ENCODE measurements around the gene RNLS. TPM values are rescaled to one million over a fixed set of nuclear protein-coding genes. Genes with fewer than 3 reads are reported as not detected.
"Not testable (repeated sequence)": the region's sequence is repeated elsewhere in the genome, so short reads cannot be mapped to it uniquely, and the experiment has no call there.

RNLS gene
- total RNA-seq, 1 donor from 2014 or later: 14.6 TPM

DNA sequence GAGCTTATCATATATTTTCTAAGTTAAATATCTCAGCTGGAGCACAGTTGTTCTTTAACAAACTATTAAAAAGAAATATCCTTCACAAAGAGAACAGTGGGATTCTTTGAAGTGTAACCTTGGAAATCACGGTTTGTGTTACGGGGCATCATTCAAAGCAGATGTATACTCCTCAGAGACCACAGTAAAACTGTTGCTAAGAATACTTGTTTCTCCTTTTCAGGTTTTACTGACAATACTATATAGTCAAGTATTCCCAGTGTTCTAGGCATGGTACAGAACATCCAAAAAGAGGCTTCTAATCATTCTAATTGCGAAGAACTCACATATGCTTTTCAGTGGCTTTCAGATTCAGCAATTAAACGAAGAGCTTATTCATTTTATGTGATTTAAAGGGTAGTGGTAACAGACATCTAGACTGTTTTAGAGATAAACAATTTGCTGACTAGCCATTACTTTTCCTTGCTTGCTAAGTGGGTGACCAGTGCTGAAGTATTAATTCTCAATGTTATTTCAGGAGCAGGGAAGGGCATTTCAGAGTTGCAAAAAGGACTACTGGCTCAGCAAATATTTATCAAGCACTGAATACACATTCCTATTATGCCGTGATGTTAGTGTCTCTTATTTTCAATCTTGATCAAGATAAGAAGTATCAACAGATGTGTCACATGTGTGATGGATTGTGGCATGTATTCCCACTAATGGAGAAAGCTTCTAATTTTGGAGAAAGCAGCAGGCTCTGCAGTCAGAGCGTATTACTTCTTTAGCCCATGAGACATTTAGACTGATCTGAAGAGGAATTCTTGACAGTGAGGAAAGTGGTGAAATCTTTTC is 236.8 kb downstream of the RNLS start:
- DNase-seq (ENCODE audit: low spot score): no peak

DNA sequence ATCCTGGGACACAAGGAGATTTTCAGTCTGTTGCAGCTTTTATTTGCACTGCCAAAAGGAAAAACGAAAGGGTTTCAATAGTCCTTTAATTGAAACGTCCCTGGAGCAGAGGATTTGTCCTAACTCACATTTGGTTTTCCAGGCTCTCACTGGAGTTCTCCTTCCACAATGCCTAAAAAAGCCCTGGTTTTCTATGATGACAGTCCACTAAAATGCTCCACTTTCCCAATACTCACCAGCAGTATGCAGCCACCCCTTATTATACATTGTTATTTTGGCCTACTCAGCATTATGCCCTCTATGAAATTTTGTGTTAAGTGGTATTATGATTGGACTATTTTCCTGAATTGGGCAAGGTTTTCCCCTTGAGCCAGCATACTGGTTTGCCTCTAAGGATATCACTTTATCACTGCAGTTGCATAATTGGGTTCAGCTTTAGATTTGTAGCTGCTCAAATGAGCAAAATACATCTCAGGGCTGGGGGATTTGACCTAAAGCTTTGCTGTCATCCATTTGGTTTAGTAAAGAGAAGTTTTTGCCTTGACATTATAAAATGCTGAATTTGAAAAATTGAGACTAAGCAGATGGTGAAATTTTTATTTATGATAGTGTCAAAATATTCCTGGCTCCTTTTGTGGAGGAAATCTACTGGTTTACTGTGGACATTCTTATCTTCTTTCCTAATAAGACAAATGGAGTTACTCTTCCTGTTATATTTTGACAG is 239.2 kb downstream of the RNLS start:
- no peak for DNase-seq (ENCODE audit: low spot score)

DNA sequence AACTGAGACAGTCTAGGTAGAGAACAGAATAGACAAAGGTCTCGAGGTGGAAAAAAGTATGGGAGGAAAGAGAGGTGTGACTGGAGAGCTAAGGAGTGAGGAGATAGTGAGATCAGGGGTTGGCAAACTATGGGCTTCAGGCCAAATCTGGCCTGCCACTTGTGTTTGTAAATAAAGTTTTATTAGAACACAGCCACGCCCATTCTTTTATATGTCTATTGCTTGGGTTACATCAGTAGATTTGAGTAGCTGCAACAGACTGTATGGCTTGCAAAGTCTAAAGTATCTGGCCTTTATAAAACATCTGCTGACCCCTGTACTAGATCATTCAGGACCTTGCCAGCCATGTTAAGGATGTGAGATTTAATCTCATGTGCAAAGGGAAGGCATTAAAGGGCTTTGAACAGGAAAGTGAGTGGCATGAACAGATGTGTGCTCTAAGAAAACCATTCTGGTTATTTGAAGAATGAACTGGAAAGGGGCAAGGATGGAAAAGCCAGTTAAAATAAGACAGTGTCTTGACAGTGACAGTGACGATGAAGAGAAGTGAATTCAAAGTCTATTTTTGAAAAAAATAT is 240.3 kb downstream of the RNLS start:
- no peak for DNase-seq (ENCODE audit: low spot score)

DNA sequence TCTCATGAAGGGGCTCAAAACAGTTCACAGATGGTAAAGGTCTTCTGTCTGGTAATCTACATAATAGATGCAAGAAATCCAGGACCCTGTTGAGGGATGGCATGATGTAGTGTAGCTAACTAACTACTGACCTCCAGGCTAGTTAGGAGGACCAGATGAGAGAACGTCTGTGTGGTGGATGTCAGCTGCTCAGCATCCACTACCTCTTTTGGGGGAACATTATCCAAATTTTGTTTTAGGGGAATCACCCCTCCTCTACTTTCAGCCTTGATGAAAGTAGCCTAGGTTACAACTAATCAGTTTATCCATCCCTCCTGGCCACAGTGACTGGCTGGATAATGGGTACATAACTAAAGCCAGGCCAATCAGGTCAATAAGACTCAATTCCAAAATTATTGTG is 246.0 kb downstream of the RNLS start:
- DNase-seq (ENCODE audit: low spot score): no peak

DNA sequence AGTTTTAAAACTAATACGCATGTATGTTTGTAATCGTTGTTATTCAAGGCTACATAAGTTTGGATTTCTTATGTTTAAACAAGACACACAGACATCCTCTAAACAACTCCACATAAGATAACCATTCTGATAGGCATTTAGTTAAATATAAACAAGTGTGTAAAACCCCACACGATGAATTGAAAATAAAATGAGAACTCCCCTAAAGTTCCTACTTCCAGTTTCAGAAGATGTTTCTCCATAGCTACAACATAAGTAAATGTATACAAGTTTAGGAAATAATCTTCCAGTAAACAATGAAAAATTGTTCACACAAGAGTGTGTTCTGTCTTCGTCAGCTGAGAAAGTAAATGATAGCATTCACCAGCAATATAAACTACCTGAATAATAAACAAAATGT is 246.8 kb downstream of the RNLS start:
- DNase-seq (ENCODE audit: low spot score): no peak

DNA sequence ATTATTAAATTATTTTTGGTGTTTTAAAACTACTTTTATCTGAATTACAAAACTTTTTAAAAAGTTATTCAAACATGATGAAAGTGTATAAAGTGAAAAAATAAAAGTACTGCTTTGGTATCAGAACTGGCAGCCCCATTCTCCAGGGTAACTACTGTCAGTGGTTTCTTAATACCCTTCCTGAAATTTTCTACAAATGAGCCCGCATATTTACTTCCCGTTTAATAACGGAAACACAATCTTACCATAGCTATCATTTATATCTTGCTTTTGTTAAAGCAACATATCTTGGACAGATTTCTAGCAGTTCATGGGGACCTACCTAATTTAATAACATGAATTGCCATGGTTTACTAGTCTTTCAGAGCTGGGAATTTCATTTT is 249.9 kb downstream of the RNLS start:
- DNase-seq (ENCODE audit: low spot score): no peak

DNA sequence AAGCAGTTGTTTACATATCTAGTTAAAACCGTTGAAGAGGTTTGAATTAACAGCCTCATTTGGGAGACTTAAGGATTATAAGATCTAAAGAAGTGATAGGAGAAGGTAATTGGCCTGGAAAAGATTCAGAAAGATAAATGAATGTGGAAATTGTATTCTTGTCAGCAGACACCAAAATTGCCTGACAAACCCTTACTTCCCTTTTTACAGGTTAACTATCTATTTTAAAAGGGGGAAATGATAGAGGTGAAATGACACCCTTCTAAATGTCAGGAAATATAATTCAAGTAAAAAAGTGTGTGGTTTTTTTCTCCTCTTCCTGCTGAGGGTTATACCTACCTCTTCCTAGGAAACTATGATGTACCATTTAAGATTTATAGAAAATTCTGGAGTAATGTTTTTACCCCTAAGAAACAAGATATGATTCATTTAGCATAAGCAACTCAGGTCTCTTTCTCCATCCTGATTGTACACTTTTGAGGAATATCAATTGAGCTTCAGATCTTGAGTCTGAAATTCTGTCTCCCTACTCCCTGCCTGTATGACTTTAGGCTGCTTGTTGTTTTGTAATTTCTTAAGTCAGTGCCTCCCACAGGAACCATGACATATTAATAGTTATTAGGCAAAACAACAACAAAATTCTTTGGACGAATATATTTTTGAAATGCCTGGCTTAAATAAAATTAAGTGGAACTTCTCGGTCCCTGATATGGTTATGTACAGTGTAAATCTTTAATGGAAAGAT is 250.4 kb downstream of the RNLS start:
- no peak for DNase-seq (ENCODE audit: low spot score)

DNA sequence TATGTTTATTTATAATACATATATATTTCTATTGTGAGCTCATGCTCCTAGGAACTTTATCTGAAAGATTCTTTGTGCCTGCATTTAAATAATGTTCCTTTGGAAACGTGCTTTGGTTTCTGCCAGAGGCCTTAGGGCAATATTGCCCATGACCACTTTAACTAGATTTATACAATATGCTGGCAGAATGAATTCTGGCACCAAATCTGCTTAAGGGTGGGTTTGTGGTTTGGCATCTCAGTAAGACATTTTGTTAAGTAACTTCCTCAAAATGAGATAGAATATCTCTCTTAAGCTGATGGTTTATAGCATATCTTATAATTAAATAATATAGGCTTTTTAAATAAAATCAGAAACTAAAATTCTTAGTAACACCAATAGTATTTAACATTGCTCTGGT is 252.9 kb downstream of the RNLS start:
- no peak for DNase-seq (ENCODE audit: low spot score)

DNA sequence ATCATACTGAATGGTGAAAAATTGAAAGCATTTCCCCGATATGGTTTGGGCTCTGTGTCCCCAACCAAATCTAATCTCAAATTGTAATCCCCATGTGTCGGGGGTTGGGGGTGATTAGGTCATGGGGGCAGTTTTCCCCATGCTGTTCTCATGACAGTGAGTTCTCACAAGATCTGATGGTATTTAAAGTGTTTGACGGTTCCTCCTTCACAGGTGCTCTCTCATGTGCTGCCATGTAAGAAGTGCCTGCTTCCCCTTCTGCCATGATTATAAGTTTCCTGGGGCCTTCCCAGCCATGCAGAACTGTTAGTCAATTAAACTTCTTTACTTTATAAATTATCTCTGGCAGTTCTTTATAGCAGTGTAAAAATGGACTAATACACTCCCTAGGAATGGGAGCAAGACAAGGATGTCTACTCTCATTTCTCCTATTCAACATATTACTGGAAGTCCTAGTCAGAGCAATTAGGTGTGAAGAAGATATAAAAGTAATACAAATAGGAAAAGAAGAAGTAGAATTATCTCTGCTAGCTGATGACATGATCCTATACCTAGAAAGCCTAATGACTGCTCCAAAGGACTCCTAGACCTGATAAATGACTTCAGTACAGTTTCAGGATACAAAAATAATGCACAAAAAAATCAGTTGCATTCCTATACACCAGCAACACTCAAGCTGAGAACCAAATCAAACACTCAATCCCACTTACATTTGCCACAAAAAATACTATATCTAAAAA is 260.6 kb downstream of the RNLS start:
- no peak for DNase-seq (ENCODE audit: low spot score)

DNA sequence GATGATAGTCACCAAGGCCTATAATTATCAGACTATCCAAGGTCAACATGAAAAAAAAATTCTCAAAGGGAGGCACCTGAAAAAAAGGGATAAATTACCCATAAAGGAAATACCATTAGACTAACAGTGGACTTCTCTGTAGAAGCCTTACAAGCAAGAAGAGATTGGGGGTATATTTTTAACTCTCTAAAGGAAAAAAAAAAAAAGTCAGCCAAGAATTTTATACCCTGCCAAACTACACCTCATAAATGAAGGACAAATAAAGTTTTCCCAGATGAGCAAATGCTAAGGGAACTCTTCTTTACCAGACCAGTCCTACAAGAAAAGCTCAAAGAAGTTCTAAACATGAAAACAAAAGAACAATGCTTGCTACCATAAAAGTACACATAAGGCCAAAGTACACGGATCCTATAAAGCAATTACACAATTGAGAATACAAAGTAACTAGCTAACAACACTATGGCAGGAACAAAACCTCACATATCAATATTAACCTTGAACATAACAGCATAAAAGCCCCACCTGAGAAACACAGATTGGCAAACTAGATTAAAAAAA is 263.1 kb downstream of the RNLS start:
- no peak for DNase-seq (ENCODE audit: low spot score)

DNA sequence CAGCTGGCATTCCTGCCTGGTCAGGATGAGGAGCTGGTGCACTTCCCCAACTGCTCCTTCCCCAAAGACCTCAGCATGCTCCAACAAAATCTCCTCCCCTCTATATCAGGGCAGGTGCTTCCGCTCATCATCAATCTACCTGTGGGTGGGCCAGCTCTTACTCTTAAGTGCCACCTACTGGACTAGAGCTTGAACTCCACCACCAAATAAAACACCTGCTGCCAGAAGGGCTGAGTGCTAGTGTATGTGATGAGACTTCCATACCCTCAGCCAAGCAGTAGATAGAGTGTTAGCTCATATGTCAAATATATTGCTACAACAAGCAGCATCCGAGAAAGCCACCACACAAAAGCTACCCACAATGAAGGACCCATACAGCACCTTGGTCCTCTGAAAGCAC is 264.3 kb downstream of the RNLS start:
- DNase-seq (ENCODE audit: low spot score): no peak

DNA sequence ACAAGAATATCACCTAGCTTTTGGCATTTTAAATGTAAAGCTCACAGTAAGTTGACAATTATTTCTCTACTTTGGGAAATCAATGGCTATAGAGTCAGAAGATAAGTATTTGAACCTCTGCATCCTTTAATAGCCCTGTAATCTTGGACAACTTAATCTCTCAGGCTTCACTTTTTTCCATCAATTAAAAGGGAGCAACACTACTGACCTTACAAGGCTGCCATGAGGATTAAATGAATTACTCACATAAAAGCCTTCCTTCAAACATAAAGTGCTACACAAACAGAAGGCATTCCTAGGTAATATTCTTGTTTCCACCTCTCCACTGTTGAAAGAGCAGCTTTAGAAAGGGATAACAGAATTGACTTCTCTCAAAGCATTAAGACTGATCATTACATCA is 266.0 kb downstream of the RNLS start:
- no peak for DNase-seq (ENCODE audit: low spot score)

DNA sequence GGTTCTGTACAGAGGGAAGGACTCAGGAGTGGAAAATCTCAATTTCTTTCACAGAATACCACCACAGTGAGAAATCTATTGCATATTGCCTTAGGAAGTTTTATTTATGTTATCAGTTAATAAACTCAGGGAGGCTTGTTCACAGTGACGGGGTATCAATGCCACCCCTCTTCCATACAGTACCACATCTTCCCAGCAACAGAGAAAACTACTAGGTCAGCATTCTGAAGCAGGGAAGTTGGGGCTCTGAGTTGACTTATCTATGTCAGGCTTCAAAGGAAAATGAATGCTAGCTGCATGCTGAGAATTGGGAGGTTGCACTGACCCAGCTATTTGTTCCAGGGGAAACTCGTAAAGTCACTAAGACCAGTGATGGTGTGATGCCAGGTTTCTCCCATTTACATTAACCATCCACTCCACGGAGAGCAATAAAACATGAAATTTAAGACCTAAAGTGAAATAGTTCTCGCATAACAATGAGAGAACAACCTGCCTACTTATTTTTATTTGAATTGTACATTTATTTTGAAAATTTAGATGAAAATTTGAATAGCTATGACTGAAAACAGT is 266.7 kb downstream of the RNLS start:
- no peak for DNase-seq (ENCODE audit: low spot score)

DNA sequence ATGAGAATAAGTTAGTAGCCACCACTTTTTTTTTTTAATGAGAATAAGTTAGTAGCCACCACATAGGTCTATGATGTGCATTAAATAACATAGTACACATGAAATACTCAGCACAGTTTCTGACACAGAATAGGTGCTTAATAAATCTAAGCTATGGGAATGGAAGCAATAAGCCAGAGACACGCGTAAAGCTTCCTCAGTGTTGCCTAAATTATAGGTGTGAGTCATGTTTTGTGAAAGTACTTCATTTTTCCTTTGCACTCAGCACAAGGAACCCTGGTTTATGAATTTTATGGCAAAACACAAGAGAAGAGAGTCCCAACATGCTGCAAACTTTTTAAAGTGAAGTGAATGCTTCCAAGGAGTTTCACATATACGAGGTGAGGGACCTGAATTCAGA is 267.4 kb downstream of the RNLS start:
- no peak for DNase-seq (ENCODE audit: low spot score)

DNA sequence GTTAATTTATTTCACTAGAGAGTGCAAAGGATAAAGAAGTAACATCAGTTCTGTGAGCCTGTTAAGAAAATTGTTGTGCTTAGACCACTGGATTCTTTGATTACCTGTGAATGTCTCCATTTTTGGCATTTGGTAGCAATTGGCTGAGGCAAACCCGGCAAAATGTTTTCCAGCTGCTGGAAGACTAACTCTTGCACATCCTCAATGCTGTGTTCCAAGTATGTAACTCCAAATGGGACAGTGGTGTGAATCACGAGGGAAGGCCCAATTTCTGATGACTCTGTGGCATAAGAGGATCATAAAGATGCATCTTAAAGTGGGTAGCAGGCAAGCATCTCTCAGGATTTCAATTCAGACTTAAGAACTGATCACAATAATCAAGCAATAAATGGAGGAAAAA is 268.8 kb downstream of the RNLS start:
- DNase-seq (ENCODE audit: low spot score): no peak

DNA sequence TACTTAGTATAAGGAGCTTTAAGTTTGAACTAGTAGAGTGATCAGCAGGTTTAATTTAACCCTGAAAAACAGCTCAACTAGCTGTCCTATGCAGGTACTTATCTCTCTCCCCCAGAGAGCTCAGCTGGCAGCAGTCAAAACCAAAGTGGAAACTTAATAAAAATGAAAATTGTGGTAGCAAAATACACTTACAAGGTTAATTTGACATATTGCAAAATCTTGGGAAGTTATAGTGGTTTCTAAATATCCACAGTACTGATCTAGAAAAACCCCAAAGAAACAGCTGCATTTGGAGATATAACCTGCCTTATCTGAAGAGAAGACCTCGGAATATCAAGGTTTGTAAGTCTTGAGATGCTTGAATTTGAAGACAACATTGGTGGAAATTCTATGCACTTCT is 269.2 kb downstream of the RNLS start:
- no peak for DNase-seq (ENCODE audit: low spot score)

DNA sequence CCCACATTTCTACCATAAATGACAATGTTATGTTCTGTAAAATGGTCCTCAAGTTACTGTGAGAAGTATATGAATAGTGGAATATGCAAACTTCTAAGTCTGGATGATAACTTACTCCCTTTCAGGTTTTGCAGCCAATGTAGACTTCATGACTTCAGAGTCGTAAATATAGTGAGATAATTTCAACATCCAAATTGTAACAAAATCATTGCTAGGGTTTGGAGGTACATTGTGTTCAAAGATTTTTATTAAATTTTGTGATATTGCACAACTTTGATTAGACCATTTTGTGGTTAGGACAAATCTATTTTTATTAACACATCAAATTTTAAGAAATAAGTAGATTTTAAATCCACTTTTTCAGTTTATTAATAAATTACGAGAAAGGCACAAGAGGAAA is 270.3 kb downstream of the RNLS start:
- DNase-seq (ENCODE audit: low spot score): no peak

DNA sequence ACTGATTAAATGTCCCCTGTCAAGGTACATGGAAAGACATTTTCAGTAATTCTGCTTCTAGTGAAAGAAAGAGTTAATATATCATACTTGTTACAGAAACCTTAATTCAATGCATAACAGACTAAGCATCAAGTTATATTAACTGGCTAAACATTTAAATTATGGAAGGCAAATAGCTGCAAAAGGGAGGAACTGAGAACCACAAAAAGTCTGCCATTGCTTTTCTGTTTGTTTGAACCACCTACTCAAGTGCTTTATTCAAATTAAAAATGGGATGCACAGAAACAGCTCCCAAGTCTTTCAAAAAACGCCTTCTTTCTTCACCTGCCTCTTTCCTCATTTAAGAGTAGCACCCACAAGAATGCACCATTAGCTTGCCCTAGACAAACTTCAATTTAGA is 271.9 kb downstream of the RNLS start:
- DNase-seq (ENCODE audit: low spot score): no peak

DNA sequence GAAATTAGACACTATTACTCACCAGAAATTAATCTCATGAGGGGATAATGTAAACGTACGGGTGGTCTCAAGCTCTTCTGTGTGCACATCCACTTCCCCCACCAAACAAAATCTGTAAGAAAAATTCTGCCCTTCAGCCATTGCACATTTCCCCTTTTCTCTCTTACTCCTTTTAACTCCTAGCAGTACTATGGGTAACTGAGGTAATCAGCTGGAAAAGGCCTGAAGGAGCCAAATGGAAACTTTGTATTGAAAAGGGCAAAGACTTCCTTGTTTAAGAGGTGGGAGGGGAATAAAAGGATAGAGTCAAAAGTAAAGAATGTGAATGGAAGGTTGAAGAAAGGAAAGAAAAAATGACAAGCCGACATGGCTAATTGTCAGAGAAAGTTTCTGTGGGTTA is 273.8 kb downstream of the RNLS start:
- DNase-seq (ENCODE audit: low spot score): no peak

DNA sequence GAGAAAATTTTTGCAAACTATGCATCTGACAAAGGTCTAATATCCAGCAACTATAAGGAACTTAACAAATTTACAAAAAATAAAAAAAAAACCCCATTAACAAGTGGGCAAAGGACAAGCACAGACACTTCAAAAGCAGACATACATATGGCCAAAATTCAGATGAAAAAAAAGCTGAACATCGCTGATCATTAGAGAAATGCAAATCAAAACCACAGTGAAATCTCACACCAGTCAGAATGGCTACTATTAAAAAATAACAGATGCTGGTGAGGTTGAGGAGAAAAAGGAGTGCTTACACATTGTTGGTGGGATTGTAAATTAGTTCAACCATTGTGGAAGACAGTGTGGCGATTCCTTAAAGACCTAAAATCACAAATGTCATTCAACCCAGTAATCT is 274.8 kb downstream of the RNLS start:
- not testable (repeated sequence) for DNase-seq (ENCODE audit: low spot score)

DNA sequence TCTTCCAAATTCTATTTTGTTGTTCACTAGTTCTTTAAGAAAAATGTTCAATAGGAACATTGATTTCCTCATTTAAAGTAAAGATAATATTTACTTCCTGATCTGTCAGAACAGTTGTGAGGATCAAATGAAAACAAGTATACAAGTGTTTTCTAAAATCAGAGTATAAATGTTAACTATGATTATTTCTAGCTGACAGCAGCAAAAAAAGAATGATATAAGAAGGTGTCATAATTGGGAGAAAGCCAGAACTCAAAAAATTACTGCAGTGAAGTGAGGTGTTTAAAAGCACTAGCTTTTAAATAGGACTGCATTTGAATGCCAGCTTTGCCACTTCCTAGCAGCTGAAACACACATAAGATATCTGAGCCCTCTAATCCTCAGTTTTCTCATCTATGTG is 283.3 kb downstream of the RNLS start:
- no peak for DNase-seq (ENCODE audit: low spot score)

Measured in mucosa of gallbladder (tissue), 1 donor.